HG03575 (cell line): ENCODE results near the gene COL4A3.

Experiments used
- ATAC-seq: cut with Tn5 transposase; IDR thresholded peaks from one replicate; pipeline ENCODE4 v1.9.1; 2021; ENCODE audit not compliant: unreplicated experiment, insufficient number of reproducible peaks, low FRiP score; ENCODE audit errors: extremely low read depth

COL4A3 gene

GRCh38 chr2:227163998-227164762 is at the start of gene COL4A3, which contains the start of gene COL4A4:
TSS of gene COL4A3 (plus strand) at chr2:227164624. CDS start at chr2:227164727, 103 bp downstream.
TSS of gene COL4A4 (minus strand) at chr2:227164205. CDS start at chr2:227147483, 16,722 bp downstream.
- ATAC-seq = no peak

GRCh38 chr2:227115761-227116160 is 48.7 kb upstream of the COL4A3 start:
- no peak for ATAC-seq

DNA sequence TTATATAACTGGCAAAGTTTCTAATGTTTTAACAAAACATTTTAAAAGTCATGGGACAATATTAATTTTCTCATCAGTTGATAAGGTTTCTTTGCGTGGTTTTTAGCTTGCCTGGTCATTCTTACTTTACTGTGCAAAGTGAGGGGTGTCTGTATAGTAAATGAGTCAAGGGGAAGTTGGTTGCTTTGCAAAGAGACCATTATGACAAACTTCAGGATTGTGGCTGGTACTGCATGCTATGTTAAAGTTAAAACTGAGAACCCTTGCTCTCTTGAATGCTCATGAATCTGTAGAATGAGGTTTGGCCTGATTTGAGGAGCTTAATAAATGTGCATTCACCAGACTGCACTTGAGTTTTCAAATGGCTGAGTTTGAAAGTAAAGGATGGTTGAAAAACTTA is 47.4 kb upstream of the COL4A3 start:
- ATAC-seq = no peak

DNA sequence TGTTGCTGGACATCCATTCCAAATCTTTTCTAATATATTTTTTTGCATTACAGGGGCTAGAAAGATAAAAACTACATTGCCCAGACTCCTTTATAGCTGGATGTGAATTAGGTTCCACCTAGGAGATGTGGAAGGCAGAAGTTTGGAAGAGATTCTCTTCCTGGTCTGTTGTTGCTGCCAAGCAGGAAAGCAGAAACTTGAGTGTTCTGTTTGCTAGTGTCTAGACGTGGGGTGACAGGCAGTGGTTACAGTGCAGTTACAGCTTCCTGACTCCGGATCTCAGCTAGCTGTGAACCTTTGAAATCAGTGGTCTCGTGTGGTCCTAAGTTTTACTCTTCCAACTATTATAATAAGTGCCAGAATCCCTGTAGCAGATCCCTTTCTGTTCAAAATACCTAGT is 46.6 kb upstream of the COL4A3 start:
- ATAC-seq = no peak

DNA sequence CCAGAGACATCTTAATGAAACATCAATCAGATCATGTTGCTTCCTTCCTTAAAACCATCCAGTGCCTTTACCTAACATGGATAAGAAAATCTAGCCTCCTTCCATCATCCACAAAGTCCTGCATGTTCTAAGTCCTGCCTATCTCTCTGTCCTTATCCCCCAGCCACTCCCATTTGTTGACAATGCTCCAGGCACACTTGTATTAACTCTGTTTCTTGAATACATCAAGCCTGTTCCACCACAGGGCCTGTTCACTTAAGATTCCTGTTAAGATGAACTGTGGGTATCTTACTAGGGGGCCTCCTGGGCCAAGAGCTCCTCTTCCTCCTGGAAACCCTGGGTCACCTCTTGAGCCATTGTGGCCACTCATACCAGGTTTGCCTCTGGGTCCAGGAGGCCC is 46.1 kb upstream of the COL4A3 start:
- ATAC-seq = no peak

GRCh38 chr2:227123697-227124096 is 40.7 kb upstream of the COL4A3 start:
- no peak for ATAC-seq

DNA sequence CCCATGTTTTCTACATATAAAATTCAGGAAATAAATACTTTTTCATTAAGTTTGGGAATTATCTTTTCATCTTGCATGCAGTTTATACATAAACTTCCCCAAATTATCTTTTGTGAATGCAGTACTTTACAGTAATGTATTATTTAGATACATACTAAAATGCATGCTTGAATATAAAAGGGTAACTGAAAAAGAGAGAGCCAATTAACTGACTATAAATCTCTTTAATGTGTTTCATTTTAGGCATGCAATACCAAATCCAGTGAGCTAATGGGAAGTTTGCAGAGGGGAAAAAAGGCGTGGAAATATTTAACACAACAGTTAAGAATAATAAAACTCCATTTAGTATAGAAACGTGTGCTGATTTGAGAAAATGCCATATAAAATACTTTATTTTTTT is 39.6 kb upstream of the COL4A3 start:
- ATAC-seq = no peak

DNA sequence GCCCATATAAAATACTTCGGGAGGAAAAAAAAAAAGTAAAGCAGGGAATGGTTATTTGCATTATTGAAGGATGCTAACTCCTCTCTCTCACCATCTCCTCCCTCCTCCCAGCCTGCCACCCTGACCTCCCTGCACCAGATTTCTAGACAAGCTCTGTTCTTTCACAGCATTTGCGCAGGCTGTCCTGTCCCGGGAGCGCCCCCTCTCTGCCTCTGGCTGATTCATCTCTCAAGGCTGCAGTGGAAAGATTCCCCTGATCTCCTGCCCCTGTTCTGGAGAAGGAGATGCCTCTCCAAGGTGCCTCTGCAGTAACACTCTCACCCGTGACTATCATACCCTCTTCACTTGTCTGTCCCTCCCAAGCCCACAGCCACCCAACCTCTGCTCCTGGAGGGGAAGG is 38.9 kb upstream of the COL4A3 start:
- ATAC-seq = no peak

DNA sequence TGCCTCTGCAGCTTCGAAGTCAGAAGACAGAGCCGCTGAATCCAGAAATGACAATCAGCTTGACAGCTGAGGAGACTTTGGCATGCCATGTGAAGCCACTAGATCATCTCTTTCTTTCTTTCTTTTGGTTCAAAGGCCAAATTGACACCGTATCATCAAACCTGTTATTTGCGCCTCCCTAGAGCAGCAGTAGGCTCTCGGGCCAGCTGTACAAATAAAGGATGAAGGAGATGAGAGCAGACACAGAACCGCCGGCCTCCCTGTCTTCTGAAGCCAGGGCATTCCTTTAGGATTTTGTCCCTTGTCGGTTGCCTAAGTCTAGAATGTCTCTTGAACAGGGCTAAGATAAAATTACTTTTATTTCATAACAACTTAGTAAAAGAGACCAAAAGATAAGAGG is 37.2 kb upstream of the COL4A3 start:
- no peak for ATAC-seq

- ATAC-seq = no peak
Observed at GRCh38 chr2:227130636-227131035, 33.8 kb upstream of the COL4A3 start.

- no peak for ATAC-seq
Observed at GRCh38 chr2:227132986-227133385, 31.4 kb upstream of the COL4A3 start.

GRCh38 chr2:227134591-227134990 is 29.8 kb upstream of the COL4A3 start:
- ATAC-seq = no peak

DNA sequence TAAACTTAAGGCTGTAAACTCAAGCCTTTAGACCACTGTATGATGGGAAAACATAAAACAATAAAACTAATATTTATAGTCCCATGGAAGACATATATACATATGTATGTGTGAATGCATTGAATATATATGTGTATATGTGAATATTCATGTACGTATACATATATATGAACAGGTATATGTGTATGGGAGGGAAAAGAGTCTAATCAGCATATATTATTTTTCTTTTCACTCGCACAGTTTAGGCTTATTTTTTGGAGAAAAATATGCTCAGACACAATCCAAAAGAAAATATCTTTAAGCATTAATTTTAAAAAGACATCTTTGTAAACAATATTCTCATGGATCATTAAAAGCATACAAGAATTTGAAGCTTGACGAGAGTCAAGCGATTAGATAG is 23.1 kb upstream of the COL4A3 start:
- ATAC-seq = no peak

GRCh38 chr2:227143895-227144294 is 20.5 kb upstream of the COL4A3 start:
- ATAC-seq = no peak

GRCh38 chr2:227146456-227146855 is 18.0 kb upstream of the COL4A3 start:
- ATAC-seq = no peak

DNA sequence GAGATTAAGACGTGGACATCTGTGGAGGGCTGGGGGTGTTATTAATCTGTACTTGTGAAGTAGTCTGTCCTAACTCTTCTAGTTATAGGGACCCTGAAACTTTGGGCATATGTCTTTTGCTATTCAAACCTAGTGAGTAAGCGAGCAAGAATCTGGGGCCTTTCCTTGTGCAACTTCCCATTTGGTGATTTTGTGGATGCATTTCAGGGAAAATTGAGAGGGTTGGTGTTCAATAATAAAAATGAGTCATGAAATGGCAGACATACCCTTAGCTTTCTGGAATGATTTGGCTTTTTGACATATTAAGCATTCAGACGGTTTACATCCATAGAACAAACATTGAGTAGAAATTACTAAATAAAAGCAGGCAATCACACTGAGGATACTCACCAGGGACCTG is 17.4 kb upstream of the COL4A3 start:
- ATAC-seq = no peak

- no peak for ATAC-seq
Observed at GRCh38 chr2:227148106-227148505, 16.3 kb upstream of the COL4A3 start.

DNA sequence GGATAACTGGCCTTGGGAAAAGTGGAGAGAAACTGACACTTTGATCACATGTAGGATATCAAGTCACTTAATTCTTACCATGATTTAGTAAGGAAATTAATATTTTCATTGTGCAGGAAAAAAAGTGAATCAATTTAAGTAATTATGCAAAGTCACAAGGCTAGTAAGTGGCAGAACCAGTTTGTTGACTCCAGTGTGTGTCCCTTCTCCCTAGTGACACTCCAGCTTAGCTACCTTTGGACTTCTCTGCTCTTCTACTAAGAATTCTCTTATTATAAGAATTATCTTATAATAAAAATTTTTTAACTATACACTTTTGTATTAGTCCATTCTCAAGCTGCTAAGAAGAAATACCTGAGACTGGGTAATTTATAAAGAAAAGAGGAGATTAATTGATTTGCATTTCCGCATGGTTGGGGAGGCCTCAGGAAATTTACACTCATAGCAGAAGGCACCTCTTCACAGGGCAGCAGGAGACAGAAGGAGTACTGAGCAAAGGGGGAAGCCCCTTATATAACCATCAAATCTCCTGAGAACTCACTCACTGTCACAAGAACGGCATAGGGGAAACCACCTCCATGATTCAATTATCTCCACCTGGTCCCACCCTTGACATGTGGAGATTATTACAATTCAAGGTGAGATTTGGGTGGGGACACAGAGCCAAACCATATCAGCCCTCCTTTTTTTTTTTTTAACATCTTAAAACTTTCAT is 14.0 kb upstream of the COL4A3 start:
- no peak for ATAC-seq

- ATAC-seq = no peak
Observed at GRCh38 chr2:227152093-227152766, 12.2 kb upstream of the COL4A3 start.

- ATAC-seq = no peak
Observed at GRCh38 chr2:227153307-227153706, 11.1 kb upstream of the COL4A3 start.
